Natural killer cell (primary cell): ENCODE data around the gene PSMC4. TPM values are rescaled to one million over a fixed set of nuclear protein-coding genes. Genes with fewer than 3 reads are reported as not detected.
"Not testable (repeated sequence)": the region's sequence is repeated elsewhere in the genome, so short reads cannot be mapped to it uniquely, and the experiment has no call there.

Source experiments
- ATAC-seq, 3 donors: fragments of 150-1000 bp in 2 of 3; fragments of 200-7000 bp in 1 of 3; cut with Tn5 transposase; 1 replicate in 1 of 3; 2 replicates in 2 of 3; pipeline ENCODE4 v1.10.0; 2021; ENCODE audit warnings: mild to moderate bottlenecking in 2 of 3, moderate library complexity in 2 of 3
- DNase-seq, 2 donors: peaks; one replicate each; pipeline versions ENCODE4 v3.0.0 to v3.0.0-alpha.2; 2013 to 2021; ENCODE audit warnings: mixed read lengths in 1 of 2
- H3K27ac ChIP-seq: one replicate; pipeline ENCODE4 v1.5.1; 2013; ENCODE audit warnings: mild to moderate bottlenecking, low read length
- H3K27me3 ChIP-seq: one replicate; pipeline ENCODE4 v1.6.1; 2013; ENCODE audit warnings: low read length; ENCODE audit not compliant: control insufficient read depth, insufficient read depth
- H3K36me3 ChIP-seq: one replicate; pipeline ENCODE4 v1.6.1; 2013; ENCODE audit warnings: low read length; ENCODE audit not compliant: control insufficient read depth, insufficient read depth
- H3K4me1 ChIP-seq: one replicate; pipeline ENCODE4 v1.6.1; 2013; ENCODE audit warnings: low read length; ENCODE audit not compliant: control insufficient read depth, insufficient read depth
- H3K4me3 ChIP-seq: one replicate; pipeline ENCODE4 v1.5.1; 2013; ENCODE audit warnings: low read length
- H3K9me3 ChIP-seq: one replicate; pipeline ENCODE4 v1.6.1; 2013; ENCODE audit warnings: low read length; ENCODE audit not compliant: control insufficient read depth, insufficient read depth
- H3K27ac Mint-ChIP-seq, 2 donors: one replicate each; pipeline ENCODE4 v1.8.0; 2022; ENCODE audit warnings: mild to moderate bottlenecking in 2 of 2, mixed read lengths in 2 of 2, moderate library complexity in 1 of 2
- H3K27me3 Mint-ChIP-seq, 2 donors: one replicate each; pipeline ENCODE4 v1.8.0; 2022; ENCODE audit warnings: low read depth in 2 of 2, mixed read lengths in 2 of 2
- H3K36me3 Mint-ChIP-seq: one replicate; pipeline ENCODE4 v1.8.0; 2022; ENCODE audit warnings: mixed read lengths
- H3K4me1 Mint-ChIP-seq, 2 donors: one replicate each; pipeline ENCODE4 v1.8.0; 2022; ENCODE audit warnings: mixed read lengths in 2 of 2
- H3K4me3 Mint-ChIP-seq: one replicate; pipeline ENCODE4 v1.8.0; 2022; ENCODE audit warnings: mild to moderate bottlenecking, moderate library complexity, mixed read lengths
- H3K9me3 Mint-ChIP-seq, 2 donors: one replicate each; pipeline ENCODE4 v1.8.0; 2022; ENCODE audit warnings: mixed read lengths in 2 of 2
- WGBS: methylation state at CpG from one replicate; pipeline ENCODE4 v1.1.7; 2013; ENCODE audit warnings: missing lambda C conversion rate; ENCODE audit not compliant: insufficient coverage; 5-methylcytosine and 5-hydroxymethylcytosine counted together
- intact Hi-C: fragments of 100-400 bp; cut with micrococcal nuclease; formaldehyde crosslinking; loops from one replicate; pipeline ENCODE4 v1.14.2; 2022
- total RNA-seq, 4 donors: library from RNA; stranded (reverse); fragments of 120-200 nt in 1 of 4; gene quantifications; one replicate each; pipeline versions ENCODE4 v1.2.3 to v1.2.4, GENCODE V29; 2013 to 2022
- TF ChIP-seq, protein P1 (sequence below): fragments of 200-600 bp; IDR thresholded peaks from one replicate; pipeline ENCODE4 v1.8.0; 2022; ENCODE audit warnings: antibody characterized with exemption

PSMC4 gene
- total RNA-seq, 3 donors from 2014 or later (not counting 1 experiment from before 2014, with no cell fraction given): 84.9 to 116 (median 101) TPM

DNA sequence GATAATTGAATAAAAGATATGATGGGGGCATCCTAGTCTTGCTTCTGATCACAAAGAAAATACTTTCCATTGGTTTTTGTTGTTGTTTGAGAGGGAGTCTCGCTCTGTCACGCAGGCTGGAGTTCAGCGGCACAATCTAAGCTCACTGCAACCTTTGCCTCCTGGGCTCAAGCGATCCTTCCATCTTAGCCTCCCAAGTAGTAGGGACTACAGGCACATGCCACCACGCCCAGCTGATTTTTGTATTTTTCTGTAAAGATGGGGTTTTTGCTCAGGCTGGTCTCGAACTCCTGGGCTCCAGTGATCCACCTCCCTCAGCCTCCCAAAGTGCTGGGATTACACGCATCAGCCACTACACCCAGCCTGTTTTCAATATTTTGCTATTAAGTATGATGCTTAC lies 17.1 kb upstream of the PSMC4 start:
- H3K4me3 ChIP-seq: no peak overlapping the region
- intact Hi-C loops: no loop called here
- peaks cover 25 to 35% of the 10 kb centered on the region in 2 donors for H3K4me1 Mint-ChIP-seq
- no peaks in the 10 kb centered on the region for H3K27me3 ChIP-seq
- H3K36me3 ChIP-seq: no peaks in the 10 kb centered on the region
- no peaks in the 10 kb centered on the region for H3K9me3 Mint-ChIP-seq
- DNase-seq: peak in 1 of 2 donors; percentile 49
- H3K4me1 ChIP-seq: peaks cover 38% of the 10 kb centered on the region
- H3K4me3 Mint-ChIP-seq: no peak overlapping the region
- H3K27me3 Mint-ChIP-seq: no peaks in the 10 kb centered on the region
- no peaks in the 10 kb centered on the region for H3K9me3 ChIP-seq
- ATAC-seq: peak in 2 of 3 donors; percentile 12 to 19
- WGBS: 55% methylated on average over 5 of the region's 7 CpGs
- TF ChIP-seq, protein P1, sequence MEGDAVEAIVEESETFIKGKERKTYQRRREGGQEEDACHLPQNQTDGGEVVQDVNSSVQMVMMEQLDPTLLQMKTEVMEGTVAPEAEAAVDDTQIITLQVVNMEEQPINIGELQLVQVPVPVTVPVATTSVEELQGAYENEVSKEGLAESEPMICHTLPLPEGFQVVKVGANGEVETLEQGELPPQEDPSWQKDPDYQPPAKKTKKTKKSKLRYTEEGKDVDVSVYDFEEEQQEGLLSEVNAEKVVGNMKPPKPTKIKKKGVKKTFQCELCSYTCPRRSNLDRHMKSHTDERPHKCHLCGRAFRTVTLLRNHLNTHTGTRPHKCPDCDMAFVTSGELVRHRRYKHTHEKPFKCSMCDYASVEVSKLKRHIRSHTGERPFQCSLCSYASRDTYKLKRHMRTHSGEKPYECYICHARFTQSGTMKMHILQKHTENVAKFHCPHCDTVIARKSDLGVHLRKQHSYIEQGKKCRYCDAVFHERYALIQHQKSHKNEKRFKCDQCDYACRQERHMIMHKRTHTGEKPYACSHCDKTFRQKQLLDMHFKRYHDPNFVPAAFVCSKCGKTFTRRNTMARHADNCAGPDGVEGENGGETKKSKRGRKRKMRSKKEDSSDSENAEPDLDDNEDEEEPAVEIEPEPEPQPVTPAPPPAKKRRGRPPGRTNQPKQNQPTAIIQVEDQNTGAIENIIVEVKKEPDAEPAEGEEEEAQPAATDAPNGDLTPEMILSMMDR: no peak
- H3K27ac Mint-ChIP-seq: peak overlapping the region; percentile 86 to 92
- H3K36me3 Mint-ChIP-seq: no peaks in the 10 kb centered on the region
- peak overlapping the region; percentile 64 for H3K27ac ChIP-seq

DNA sequence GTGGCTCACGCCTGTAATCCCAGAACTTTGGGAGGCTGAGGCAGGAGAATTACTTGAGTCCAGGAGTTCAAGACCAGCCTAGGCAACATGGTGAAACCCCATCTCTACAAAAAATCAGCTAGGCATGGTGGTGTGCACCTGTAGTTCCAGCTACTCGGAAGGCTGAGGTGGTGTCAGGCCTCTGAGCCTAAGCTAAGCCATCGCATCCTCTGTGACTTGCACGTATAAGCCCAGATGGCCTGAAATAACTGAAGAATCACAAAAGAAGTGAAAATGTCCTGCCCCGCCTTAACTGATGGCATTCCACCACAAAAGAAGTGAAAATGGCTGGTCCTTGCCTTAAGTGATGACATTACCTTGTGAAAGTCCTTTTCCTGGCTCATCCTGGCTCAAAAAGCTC lies 13.1 kb upstream of the PSMC4 start:
- H3K9me3 Mint-ChIP-seq, H3K36me3 ChIP-seq, DNase-seq, ATAC-seq, H3K27me3 Mint-ChIP-seq, H3K27ac Mint-ChIP-seq, H3K4me3 Mint-ChIP-seq, H3K27ac ChIP-seq, H3K27me3 ChIP-seq, intact Hi-C loops, H3K36me3 Mint-ChIP-seq, H3K9me3 ChIP-seq, H3K4me3 ChIP-seq: not testable (repeated sequence)
- H3K4me1 ChIP-seq: peaks cover 18% of the 10 kb centered on the region
- whole genome bisulfite sequencing: 87% methylated on average over 5 of the region's 5 CpGs
- H3K4me1 Mint-ChIP-seq: peaks cover 10 to 16% of the 10 kb centered on the region in 2 donors

DNA sequence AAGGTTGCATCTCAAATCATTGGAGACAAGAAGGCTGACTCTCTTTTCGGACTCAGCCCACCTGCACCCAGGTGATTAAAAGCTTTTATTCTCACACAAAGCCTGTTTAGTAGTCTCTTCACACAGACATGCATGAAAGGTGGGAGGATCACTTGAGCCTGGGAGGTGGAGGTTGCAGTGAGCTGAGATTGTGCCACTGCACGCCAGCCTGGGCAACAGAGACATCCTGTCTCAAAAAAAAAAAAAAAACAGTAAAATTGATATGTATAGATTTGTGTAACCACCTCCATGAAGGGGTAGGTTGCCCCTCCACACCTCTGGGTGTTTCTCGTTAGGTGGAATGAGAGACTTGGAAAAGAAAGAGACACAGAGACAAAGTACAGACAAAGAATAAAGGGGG lies 12.0 kb upstream of the PSMC4 start:
- H3K9me3 Mint-ChIP-seq, H3K4me1 Mint-ChIP-seq, H3K36me3 ChIP-seq, H3K4me3 ChIP-seq, H3K9me3 ChIP-seq, ATAC-seq, H3K27me3 Mint-ChIP-seq, H3K27ac Mint-ChIP-seq, intact Hi-C loops, H3K36me3 Mint-ChIP-seq, H3K27me3 ChIP-seq, H3K4me3 Mint-ChIP-seq, H3K4me1 ChIP-seq, H3K27ac ChIP-seq: not testable (repeated sequence)
- 44% methylated on average over 2 of the region's 3 CpGs for WGBS
- DNase-seq: peak in 1 of 2 donors; percentile 45

DNA sequence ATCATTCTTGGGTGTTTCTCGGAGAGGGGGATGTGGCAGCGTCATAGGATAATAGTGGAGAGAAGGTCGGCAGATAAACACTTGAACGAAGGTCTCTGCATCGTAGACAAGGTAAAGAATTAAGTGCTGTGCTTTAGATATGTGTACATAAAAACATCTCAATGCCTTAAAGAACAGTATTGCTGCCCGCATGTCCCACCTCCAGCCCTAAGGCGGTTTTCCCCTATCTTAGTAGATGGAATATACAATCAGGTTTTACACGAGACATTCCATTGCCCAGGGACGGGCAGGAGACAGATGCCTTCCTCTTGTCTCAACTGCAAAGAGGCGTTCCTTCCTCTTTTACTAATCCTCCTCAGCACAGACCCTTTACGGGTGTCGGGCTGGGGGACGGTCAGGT lies 11.6 kb upstream of the PSMC4 start:
- H3K4me1 Mint-ChIP-seq, H3K9me3 ChIP-seq, H3K27ac ChIP-seq, H3K27me3 ChIP-seq, H3K36me3 Mint-ChIP-seq, intact Hi-C loops, H3K27me3 Mint-ChIP-seq, ATAC-seq, H3K9me3 Mint-ChIP-seq, H3K4me1 ChIP-seq, H3K4me3 ChIP-seq, H3K27ac Mint-ChIP-seq, H3K36me3 ChIP-seq, DNase-seq, H3K4me3 Mint-ChIP-seq: not testable (repeated sequence)
- 69% methylated on average over 5 of the region's 13 CpGs for WGBS

DNA sequence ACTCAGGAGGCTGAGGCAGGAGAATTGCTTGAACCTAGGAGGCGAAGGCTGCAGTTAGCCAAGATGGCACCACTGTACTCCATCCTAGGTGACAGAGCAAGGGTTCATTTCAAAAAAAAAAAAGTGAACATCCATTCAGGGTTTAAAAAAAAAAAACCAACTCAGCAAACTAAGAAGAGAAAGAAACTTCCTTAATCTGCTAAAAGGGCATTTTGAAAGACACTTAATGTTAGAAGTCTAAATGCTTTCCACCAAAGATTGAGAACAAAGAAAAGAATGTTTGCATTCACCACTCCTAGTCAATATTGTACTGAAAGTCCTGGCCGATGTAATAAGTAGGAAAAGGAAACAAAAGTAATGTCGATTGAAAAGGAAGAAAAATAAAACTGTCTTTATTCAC lies 7.1 kb upstream of the PSMC4 start:
- intact Hi-C loops: no loop called here
- Histone ChIP-seq H3K4me3 (no peak overlapping the region), H3K36me3 (no peaks in the 10 kb centered on the region), H3K4me1 (peaks cover 6% of the 10 kb centered on the region), H3K27ac (no peak overlapping the region), H3K27me3 (no peaks in the 10 kb centered on the region), H3K9me3 (no peaks in the 10 kb centered on the region)
- Mint-ChIP-seq H3K27ac (no peak overlapping the region), H3K4me1 (peaks cover 0 to 6% of the 10 kb centered on the region in 2 donors), H3K9me3 (no peaks in the 10 kb centered on the region), H3K36me3 (no peaks in the 10 kb centered on the region), H3K4me3 (no peak overlapping the region), H3K27me3 (no peaks in the 10 kb centered on the region)
- TF ChIP-seq, protein P1: no peak
- ATAC-seq (no peak), DNase-seq (no peak)
- 100% methylated on average over 1 of the region's 3 CpGs for WGBS
